ENCODE results near the gene ADCY9. TPM values are rescaled to one million over a fixed set of nuclear protein-coding genes. Genes with fewer than 3 reads are reported as not detected.

ADCY9 gene
- total RNA-seq, 1 donor from 2014 or later: 11.4 TPM

- TF ChIP-seq CTCF (IDR thresholded peaks at IDR 0.05; ENCODE audit: insufficient read depth, low read depth, low read length) (no peak), EZH2 (IDR thresholded peaks at IDR 0.05; ENCODE audit: insufficient read depth, low read length) (no peak)
- Mint-ChIP-seq H3K4me3 (ENCODE audit: unreplicated experiment) (no peak overlapping the region), H3K27ac (ENCODE audit: unreplicated experiment) (no peak overlapping the region), H3K36me3 (ENCODE audit: low read depth, unreplicated experiment) (peaks cover 9% of the 10 kb centered on the region), H3K4me1 (ENCODE audit: low read depth, unreplicated experiment) (no peaks in the 10 kb centered on the region), H3K27me3 (ENCODE audit: low read depth, unreplicated experiment) (peaks cover 13% of the 10 kb centered on the region), H3K9me3 (ENCODE audit: unreplicated experiment) (no peaks in the 10 kb centered on the region)
- no peaks in the 10 kb centered on the region for H3K79me2 ChIP-seq (ENCODE audit: insufficient read depth, low read length)
- no peak overlapping the region for H3K4me2 ChIP-seq (ENCODE audit: low read length)
- no peaks in the 10 kb centered on the region for H3K9me3 ChIP-seq (ENCODE audit: insufficient read depth, low read depth, low read length)
- H3K27ac ChIP-seq (ENCODE audit: low read depth, low read length): no peak overlapping the region
- H3K36me3 ChIP-seq (ENCODE audit: insufficient read depth, low read length): no peaks in the 10 kb centered on the region
- H2AFZ ChIP-seq (ENCODE audit: low read depth, low read length): no peak overlapping the region
- H3K4me1 ChIP-seq (ENCODE audit: insufficient read depth, low read length): peaks cover 1% of the 10 kb centered on the region
- no peak overlapping the region for H3K9ac ChIP-seq (ENCODE audit: low read length)
- H3K4me3 ChIP-seq (ENCODE audit: insufficient read depth, low read depth, low read length): no peak overlapping the region
- no peak for DNase-seq (ENCODE audit: low read depth)
- no peaks in the 10 kb centered on the region for H3K27me3 ChIP-seq (ENCODE audit: insufficient read depth, low read length)
- FAIRE-seq: no peak
- H4K20me1 ChIP-seq (ENCODE audit: insufficient read depth, low read length): no peaks in the 10 kb centered on the region
These were observed 130.1 kb downstream of the ADCY9 start for GRCh38 chr16:3986235-3986544.

GRCh38 chr16:3984111-3985060 is 131.9 kb downstream of the ADCY9 start:
- DNase-seq (ENCODE audit: low read depth): no peak

More at GRCh38 chr16:3984111-3985060, 131.9 kb downstream of the ADCY9 start:
- no peak for TF ChIP-seq EZH2 (IDR thresholded peaks at IDR 0.05; ENCODE audit: insufficient read depth, low read length)
- no peak for TF ChIP-seq CTCF (IDR thresholded peaks at IDR 0.05; ENCODE audit: insufficient read depth, low read depth, low read length)
- Histone ChIP-seq H4K20me1 (ENCODE audit: insufficient read depth, low read length) (no peaks in the 10 kb centered on the region), H2AFZ (ENCODE audit: low read depth, low read length) (no peak overlapping the region), H3K4me1 (ENCODE audit: insufficient read depth, low read length) (peaks cover 12% of the 10 kb centered on the region), H3K9ac (ENCODE audit: low read length) (no peak overlapping the region), H3K9me3 (ENCODE audit: insufficient read depth, low read depth, low read length) (no peaks in the 10 kb centered on the region), H3K79me2 (ENCODE audit: insufficient read depth, low read length) (no peaks in the 10 kb centered on the region), H3K27me3 (ENCODE audit: insufficient read depth, low read length) (no peaks in the 10 kb centered on the region), H3K36me3 (ENCODE audit: insufficient read depth, low read length) (no peaks in the 10 kb centered on the region), H3K27ac (ENCODE audit: low read depth, low read length) (no peak overlapping the region), H3K4me2 (ENCODE audit: low read length) (no peak overlapping the region), H3K4me3 (ENCODE audit: insufficient read depth, low read depth, low read length) (no peak overlapping the region)
- peaks cover 13% of the 10 kb centered on the region for H3K27me3 Mint-ChIP-seq (ENCODE audit: low read depth, unreplicated experiment)
- no peak overlapping the region for H3K4me3 Mint-ChIP-seq (ENCODE audit: unreplicated experiment)
- no peaks in the 10 kb centered on the region for H3K9me3 Mint-ChIP-seq (ENCODE audit: unreplicated experiment)
- peaks cover 7% of the 10 kb centered on the region for H3K4me1 Mint-ChIP-seq (ENCODE audit: low read depth, unreplicated experiment)
- no peak overlapping the region for H3K27ac Mint-ChIP-seq (ENCODE audit: unreplicated experiment)
- H3K36me3 Mint-ChIP-seq (ENCODE audit: low read depth, unreplicated experiment): peaks cover 9% of the 10 kb centered on the region
- FAIRE-seq: no peak

Measured in astrocyte (in vitro differentiated cells and primary cell).